ENCODE measurements around the gene POM121. TPM values are rescaled to one million over a fixed set of nuclear protein-coding genes. Genes with fewer than 3 reads are reported as not detected.
"Not testable (repeated sequence)": the region's sequence is repeated elsewhere in the genome, so short reads cannot be mapped to it uniquely, and the experiment has no call there.

Gene POM121
- polyA plus RNA-seq, 3 donors: 3.4 to 18.8 (median 5.1) TPM

DNA sequence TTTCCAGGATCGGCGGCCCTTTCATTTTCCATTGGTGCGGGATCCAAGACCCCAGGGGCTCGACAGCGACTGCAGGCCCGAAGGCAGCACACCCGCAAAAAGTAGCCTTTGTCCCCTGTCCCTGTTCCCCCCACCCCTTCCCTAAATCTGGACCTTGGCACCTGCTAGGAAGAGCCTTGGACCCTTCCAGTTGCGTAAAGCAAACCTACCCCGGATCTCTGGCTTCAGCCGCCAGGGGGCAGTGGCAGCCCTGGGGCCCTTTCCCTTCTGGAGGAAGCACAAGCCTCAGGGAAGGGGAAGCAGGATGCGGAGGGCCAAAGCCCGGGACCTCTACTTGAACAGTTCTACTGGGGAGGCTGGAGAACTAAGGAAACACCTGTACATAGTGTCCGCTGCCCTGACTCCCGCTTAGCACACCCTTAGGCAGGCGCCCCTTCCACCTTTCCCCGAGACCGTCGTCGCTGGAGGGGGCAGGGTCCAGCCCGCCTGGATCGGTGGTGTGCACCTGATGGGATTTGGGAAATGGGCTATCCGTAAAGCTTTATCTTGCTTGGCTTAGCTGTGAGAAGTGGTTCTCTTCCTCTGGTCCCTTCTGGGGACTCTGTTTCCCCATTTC, 21.3 kb downstream of the POM121 start:
- H4K20me1 ChIP-seq (ENCODE audit: insufficient read depth, low read length); H3K9me3 ChIP-seq (replicated peaks in 1 of 2; ENCODE audit: control insufficient read depth in 1 of 2, insufficient read depth in 1 of 2, low read length in 2 of 2); H3K27me3 Mint-ChIP-seq (ENCODE audit: low read depth in 3 of 3); intact Hi-C loops (cut with micrococcal nuclease); H3K79me2 ChIP-seq (ENCODE audit: insufficient read depth, low read length); H3K4me2 ChIP-seq (replicated peaks; ENCODE audit: extremely low read depth, low read length, poor library complexity, severe bottlenecking); H3K4me1 ChIP-seq (ENCODE audit: control insufficient read depth in 1 of 2, insufficient read depth in 2 of 2, low read length in 2 of 2); H3K4me1 Mint-ChIP-seq; H3K9me3 Mint-ChIP-seq; H3K4me3 Mint-ChIP-seq; H3K4me3 ChIP-seq (replicated peaks in 1 of 3; ENCODE audit: low read depth in 2 of 3, low read length in 3 of 3); H3K9ac ChIP-seq (ENCODE audit: insufficient read depth, low read length, poor library complexity, severe bottlenecking); DNase-seq; H2AFZ ChIP-seq (ENCODE audit: insufficient read depth, low read depth, low read length, poor library complexity, severe bottlenecking); H3K27me3 ChIP-seq (ENCODE audit: control insufficient read depth in 2 of 2, insufficient read depth in 2 of 2, low read length in 2 of 2); H3K27ac ChIP-seq (ENCODE audit: low read depth in 1 of 2, low read length in 2 of 2): not testable (repeated sequence)
- 95% methylated on average over 4 of the region's 22 CpGs for WGBS (ENCODE audit: insufficient coverage)
- TF ChIP-seq, protein P1, sequence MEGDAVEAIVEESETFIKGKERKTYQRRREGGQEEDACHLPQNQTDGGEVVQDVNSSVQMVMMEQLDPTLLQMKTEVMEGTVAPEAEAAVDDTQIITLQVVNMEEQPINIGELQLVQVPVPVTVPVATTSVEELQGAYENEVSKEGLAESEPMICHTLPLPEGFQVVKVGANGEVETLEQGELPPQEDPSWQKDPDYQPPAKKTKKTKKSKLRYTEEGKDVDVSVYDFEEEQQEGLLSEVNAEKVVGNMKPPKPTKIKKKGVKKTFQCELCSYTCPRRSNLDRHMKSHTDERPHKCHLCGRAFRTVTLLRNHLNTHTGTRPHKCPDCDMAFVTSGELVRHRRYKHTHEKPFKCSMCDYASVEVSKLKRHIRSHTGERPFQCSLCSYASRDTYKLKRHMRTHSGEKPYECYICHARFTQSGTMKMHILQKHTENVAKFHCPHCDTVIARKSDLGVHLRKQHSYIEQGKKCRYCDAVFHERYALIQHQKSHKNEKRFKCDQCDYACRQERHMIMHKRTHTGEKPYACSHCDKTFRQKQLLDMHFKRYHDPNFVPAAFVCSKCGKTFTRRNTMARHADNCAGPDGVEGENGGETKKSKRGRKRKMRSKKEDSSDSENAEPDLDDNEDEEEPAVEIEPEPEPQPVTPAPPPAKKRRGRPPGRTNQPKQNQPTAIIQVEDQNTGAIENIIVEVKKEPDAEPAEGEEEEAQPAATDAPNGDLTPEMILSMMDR (IDR thresholded peaks at IDR 0.05): peak; percentile 37
- H3K36me3 Mint-ChIP-seq: peaks cover 16 to 45% of the 10 kb centered on the region in 2 donors
- peak overlapping the region in 2 of 7 donors; percentile 25 to 66 for H3K27ac Mint-ChIP-seq
- peaks cover 11 to 30% of the 10 kb centered on the region in 2 donors for H3K36me3 ChIP-seq (replicated peaks in 1 of 2; ENCODE audit: control insufficient read depth in 1 of 2, insufficient read depth in 2 of 2, low read length in 2 of 2)

DNA sequence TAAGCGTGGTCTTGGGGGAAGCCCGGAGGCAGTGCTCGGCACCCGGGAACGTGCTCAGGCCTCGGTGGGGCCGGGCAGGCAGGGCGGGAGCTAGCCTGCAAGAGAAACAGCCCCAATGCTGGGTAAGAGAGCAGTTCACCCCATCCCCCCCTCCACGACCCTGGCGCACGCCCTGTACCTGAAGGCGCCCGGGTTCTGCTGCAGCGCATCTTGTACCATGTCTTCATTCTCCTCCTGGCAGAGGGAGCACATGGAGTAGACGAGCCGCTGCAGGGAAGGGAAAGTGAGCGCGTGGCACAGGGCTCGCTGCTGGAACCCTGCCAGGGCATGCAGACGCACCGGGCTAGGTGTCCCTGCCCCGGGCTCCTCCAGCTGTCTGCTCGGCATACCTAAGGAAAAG, 23.8 kb downstream of the POM121 start:
- H3K4me3 ChIP-seq (replicated peaks in 1 of 3; ENCODE audit: low read depth in 2 of 3, low read length in 3 of 3); intact Hi-C loops (cut with micrococcal nuclease); H3K4me2 ChIP-seq (replicated peaks; ENCODE audit: extremely low read depth, low read length, poor library complexity, severe bottlenecking); H3K27ac Mint-ChIP-seq; H4K20me1 ChIP-seq (ENCODE audit: insufficient read depth, low read length); H3K27me3 Mint-ChIP-seq (ENCODE audit: low read depth in 3 of 3); H3K9me3 ChIP-seq (replicated peaks in 1 of 2; ENCODE audit: control insufficient read depth in 1 of 2, insufficient read depth in 1 of 2, low read length in 2 of 2); H2AFZ ChIP-seq (ENCODE audit: insufficient read depth, low read depth, low read length, poor library complexity, severe bottlenecking); H3K27ac ChIP-seq (ENCODE audit: low read depth in 1 of 2, low read length in 2 of 2); H3K79me2 ChIP-seq (ENCODE audit: insufficient read depth, low read length); H3K4me3 Mint-ChIP-seq; DNase-seq; H3K4me1 Mint-ChIP-seq; H3K9ac ChIP-seq (ENCODE audit: insufficient read depth, low read length, poor library complexity, severe bottlenecking); H3K4me1 ChIP-seq (ENCODE audit: control insufficient read depth in 1 of 2, insufficient read depth in 2 of 2, low read length in 2 of 2); H3K27me3 ChIP-seq (ENCODE audit: control insufficient read depth in 2 of 2, insufficient read depth in 2 of 2, low read length in 2 of 2); H3K9me3 Mint-ChIP-seq: not testable (repeated sequence)
- peaks cover 13 to 32% of the 10 kb centered on the region in 2 donors for H3K36me3 Mint-ChIP-seq
- H3K36me3 ChIP-seq (replicated peaks in 1 of 2; ENCODE audit: control insufficient read depth in 1 of 2, insufficient read depth in 2 of 2, low read length in 2 of 2): peaks cover 10 to 30% of the 10 kb centered on the region in 2 donors
- 86% methylated on average over 8 of the region's 23 CpGs for WGBS (ENCODE audit: insufficient coverage)

DNA sequence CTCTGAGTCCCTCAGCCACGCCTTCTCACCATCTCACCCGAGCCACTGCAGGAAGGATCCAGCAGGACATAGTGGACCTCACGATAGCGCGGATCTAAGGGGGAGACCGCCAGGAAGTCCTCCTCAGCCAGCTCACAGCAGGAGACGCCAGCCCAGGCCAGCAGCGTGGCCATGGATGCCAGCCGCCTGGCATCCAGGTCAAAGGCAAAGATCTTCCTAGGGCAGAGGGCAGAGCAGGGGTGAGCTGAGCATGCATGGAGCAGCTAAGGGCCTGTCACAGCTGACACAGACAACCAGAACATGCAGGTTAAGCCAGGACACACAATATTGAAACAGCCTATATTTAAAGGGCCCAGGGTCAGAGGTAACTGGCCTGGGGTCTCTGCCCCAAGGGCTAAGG, 24.4 kb downstream of the POM121 start:
- H3K4me3 Mint-ChIP-seq; H3K9ac ChIP-seq (ENCODE audit: insufficient read depth, low read length, poor library complexity, severe bottlenecking); H3K27me3 Mint-ChIP-seq (ENCODE audit: low read depth in 3 of 3); H3K27me3 ChIP-seq (ENCODE audit: control insufficient read depth in 2 of 2, insufficient read depth in 2 of 2, low read length in 2 of 2); H4K20me1 ChIP-seq (ENCODE audit: insufficient read depth, low read length); H3K9me3 Mint-ChIP-seq; H3K4me1 ChIP-seq (ENCODE audit: control insufficient read depth in 1 of 2, insufficient read depth in 2 of 2, low read length in 2 of 2); H3K4me2 ChIP-seq (replicated peaks; ENCODE audit: extremely low read depth, low read length, poor library complexity, severe bottlenecking); intact Hi-C loops (cut with micrococcal nuclease); H3K27ac Mint-ChIP-seq; H2AFZ ChIP-seq (ENCODE audit: insufficient read depth, low read depth, low read length, poor library complexity, severe bottlenecking); DNase-seq; H3K79me2 ChIP-seq (ENCODE audit: insufficient read depth, low read length); H3K9me3 ChIP-seq (replicated peaks in 1 of 2; ENCODE audit: control insufficient read depth in 1 of 2, insufficient read depth in 1 of 2, low read length in 2 of 2); H3K27ac ChIP-seq (ENCODE audit: low read depth in 1 of 2, low read length in 2 of 2); H3K4me1 Mint-ChIP-seq; H3K4me3 ChIP-seq (replicated peaks in 1 of 3; ENCODE audit: low read depth in 2 of 3, low read length in 3 of 3): not testable (repeated sequence)
- WGBS (ENCODE audit: insufficient coverage): no CpG with 5 or more reads among the region's 9 CpGs
- peaks cover 10 to 30% of the 10 kb centered on the region in 2 donors for H3K36me3 ChIP-seq (replicated peaks in 1 of 2; ENCODE audit: control insufficient read depth in 1 of 2, insufficient read depth in 2 of 2, low read length in 2 of 2)
- peaks cover 8 to 26% of the 10 kb centered on the region in 2 donors for H3K36me3 Mint-ChIP-seq

DNA sequence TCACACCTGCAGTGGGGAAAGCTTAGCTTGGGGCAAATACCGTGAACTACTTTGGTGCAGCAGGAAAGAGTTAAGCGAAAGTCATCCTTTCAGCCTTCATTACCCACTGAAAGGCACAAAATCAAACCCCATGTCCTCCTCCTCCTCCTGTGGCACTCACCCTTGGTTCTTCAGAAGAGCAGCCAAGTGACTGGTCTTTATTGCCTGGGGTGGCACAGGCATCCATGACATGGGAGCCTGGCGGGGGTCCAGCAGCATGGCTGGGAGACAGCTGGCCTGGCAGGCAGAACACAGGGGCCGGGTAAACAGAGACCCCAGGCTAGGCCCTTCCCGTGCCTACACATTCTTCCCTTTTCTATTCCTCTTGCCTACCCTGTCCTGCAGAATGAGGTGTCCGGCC, 24.8 kb downstream of the POM121 start:
- H3K36me3 Mint-ChIP-seq: peaks cover 8 to 25% of the 10 kb centered on the region in 2 donors
- H3K9ac ChIP-seq (ENCODE audit: insufficient read depth, low read length, poor library complexity, severe bottlenecking); H3K4me1 Mint-ChIP-seq; H3K9me3 Mint-ChIP-seq; H4K20me1 ChIP-seq (ENCODE audit: insufficient read depth, low read length); H3K27ac Mint-ChIP-seq; H3K4me3 Mint-ChIP-seq; H3K4me2 ChIP-seq (replicated peaks; ENCODE audit: extremely low read depth, low read length, poor library complexity, severe bottlenecking); H3K4me3 ChIP-seq (replicated peaks in 1 of 3; ENCODE audit: low read depth in 2 of 3, low read length in 3 of 3); DNase-seq; H3K27me3 ChIP-seq (ENCODE audit: control insufficient read depth in 2 of 2, insufficient read depth in 2 of 2, low read length in 2 of 2); H2AFZ ChIP-seq (ENCODE audit: insufficient read depth, low read depth, low read length, poor library complexity, severe bottlenecking); H3K27ac ChIP-seq (ENCODE audit: low read depth in 1 of 2, low read length in 2 of 2); H3K79me2 ChIP-seq (ENCODE audit: insufficient read depth, low read length); intact Hi-C loops (cut with micrococcal nuclease); H3K4me1 ChIP-seq (ENCODE audit: control insufficient read depth in 1 of 2, insufficient read depth in 2 of 2, low read length in 2 of 2); H3K27me3 Mint-ChIP-seq (ENCODE audit: low read depth in 3 of 3); H3K9me3 ChIP-seq (replicated peaks in 1 of 2; ENCODE audit: control insufficient read depth in 1 of 2, insufficient read depth in 1 of 2, low read length in 2 of 2): not testable (repeated sequence)
- peaks cover 10 to 30% of the 10 kb centered on the region in 2 donors for H3K36me3 ChIP-seq (replicated peaks in 1 of 2; ENCODE audit: control insufficient read depth in 1 of 2, insufficient read depth in 2 of 2, low read length in 2 of 2)
- WGBS (ENCODE audit: insufficient coverage): no CpG with 5 or more reads among the region's 6 CpGs
